ENCODE results near the gene RNF114.

Gene RNF114

GRCh38 chr20:49901588-49901987 lies 34.6 kb upstream of the RNF114 start:
- TF ChIP-seq FOXP2 (optimal IDR thresholded peaks at IDR 0.05; ENCODE audit: borderline replicate concordance, extremely low read depth, extremely low read length, insufficient read depth) (no peak), POLR2AphosphoS5 (IDR thresholded peaks at IDR 0.05; ENCODE audit: low read depth, low read length) (no peak), REST (IDR thresholded peaks at IDR 0.05; ENCODE audit: insufficient read depth in 1 of 2, low read depth in 2 of 2, low read length in 2 of 2) (no peak), TAF1 (IDR thresholded peaks at IDR 0.05; ENCODE audit: borderline replicate concordance, insufficient read depth, low read length) (no peak), SIN3A (IDR thresholded peaks at IDR 0.05; ENCODE audit: borderline replicate concordance, insufficient read depth, low read length) (no peak)

DNA sequence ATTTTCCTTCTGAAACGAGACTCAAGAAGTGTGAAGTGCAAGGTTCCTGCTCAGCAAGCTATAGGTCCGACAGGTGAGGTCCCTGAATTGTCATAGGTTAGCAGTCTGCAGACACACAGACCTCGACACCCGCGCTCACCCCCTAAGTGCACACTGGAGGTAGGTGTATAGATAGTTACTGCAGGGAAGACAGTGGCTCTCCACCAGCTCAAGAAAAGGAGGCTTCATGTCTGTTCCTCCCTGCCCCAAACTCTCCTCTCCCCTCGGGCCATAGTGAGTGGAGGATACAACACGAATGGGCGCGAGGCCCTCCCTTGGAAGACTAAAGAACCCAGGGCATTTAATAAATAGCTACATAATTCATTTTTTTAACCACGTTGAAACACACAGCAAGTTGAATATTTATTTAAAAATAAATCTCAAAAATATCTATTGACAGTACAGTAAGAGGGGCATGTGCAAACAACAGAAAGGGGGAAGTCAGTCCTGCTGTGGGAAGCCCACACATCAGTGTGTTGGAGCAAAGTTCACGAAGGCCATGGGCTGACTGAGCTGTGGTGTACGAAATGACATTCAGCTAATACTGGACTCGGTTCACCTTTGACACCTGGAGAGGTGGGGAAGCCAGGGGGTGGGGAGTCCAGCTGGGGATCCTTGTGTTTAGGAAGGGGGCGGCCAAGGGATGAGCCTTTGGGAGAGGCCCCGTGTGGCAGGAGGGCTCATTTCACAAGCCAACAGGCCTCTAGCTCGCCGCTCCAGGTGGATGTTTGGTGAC lies 31.6 kb upstream of the RNF114 start:
- no peak for TF ChIP-seq TAF1 (IDR thresholded peaks at IDR 0.05; ENCODE audit: borderline replicate concordance, insufficient read depth, low read length)
- TF ChIP-seq FOXP2 (optimal IDR thresholded peaks at IDR 0.05; ENCODE audit: borderline replicate concordance, extremely low read depth, extremely low read length, insufficient read depth) = no peak
- TF ChIP-seq REST (IDR thresholded peaks at IDR 0.05; ENCODE audit: insufficient read depth in 1 of 2, low read depth in 2 of 2, low read length in 2 of 2) = no peak
- no peak for TF ChIP-seq SIN3A (IDR thresholded peaks at IDR 0.05; ENCODE audit: borderline replicate concordance, insufficient read depth, low read length)
- no peak for TF ChIP-seq POLR2AphosphoS5 (IDR thresholded peaks at IDR 0.05; ENCODE audit: low read depth, low read length)

DNA sequence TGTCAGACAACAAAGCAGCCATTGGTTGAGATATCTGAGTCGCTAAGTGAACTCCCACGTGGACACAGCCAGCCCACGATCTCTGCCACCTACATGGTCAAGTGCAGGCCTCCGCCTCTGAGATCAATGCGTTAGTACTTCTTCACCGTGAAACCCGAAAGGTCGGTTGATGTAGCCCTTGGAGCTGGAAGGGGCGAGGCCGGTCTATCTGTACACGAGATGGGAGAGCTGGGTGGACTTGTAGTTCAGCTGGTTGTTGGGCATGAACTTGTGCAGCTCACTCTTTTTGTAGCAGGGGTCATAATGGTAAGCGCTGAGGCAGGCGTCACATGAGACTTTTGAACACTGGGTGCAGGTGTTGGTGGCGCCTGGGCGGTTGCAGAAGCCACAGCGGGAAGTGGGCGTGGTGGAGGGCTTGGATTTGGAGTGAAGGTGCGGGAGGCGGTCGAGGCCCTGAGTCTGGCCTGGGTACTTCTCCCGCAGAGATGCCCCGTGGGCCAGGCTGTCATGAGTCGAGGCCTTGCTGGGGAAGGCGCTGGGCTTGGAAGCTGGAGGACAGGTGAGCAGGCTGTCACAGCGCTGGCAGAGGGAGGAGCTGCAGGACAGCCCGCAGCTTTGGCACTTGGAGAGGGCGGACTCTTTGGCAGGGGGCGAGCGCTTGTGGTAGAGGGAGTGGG lies 30.6 kb upstream of the RNF114 start:
- TF ChIP-seq SIN3A (IDR thresholded peaks at IDR 0.05; ENCODE audit: borderline replicate concordance, insufficient read depth, low read length) = no peak
- TF ChIP-seq POLR2AphosphoS5 (IDR thresholded peaks at IDR 0.05; ENCODE audit: low read depth, low read length) = no peak
- no peak for TF ChIP-seq TAF1 (IDR thresholded peaks at IDR 0.05; ENCODE audit: borderline replicate concordance, insufficient read depth, low read length)
- no peak for TF ChIP-seq FOXP2 (optimal IDR thresholded peaks at IDR 0.05; ENCODE audit: borderline replicate concordance, extremely low read depth, extremely low read length, insufficient read depth)
- no peak for TF ChIP-seq REST (IDR thresholded peaks at IDR 0.05; ENCODE audit: insufficient read depth in 1 of 2, low read depth in 2 of 2, low read length in 2 of 2)

DNA sequence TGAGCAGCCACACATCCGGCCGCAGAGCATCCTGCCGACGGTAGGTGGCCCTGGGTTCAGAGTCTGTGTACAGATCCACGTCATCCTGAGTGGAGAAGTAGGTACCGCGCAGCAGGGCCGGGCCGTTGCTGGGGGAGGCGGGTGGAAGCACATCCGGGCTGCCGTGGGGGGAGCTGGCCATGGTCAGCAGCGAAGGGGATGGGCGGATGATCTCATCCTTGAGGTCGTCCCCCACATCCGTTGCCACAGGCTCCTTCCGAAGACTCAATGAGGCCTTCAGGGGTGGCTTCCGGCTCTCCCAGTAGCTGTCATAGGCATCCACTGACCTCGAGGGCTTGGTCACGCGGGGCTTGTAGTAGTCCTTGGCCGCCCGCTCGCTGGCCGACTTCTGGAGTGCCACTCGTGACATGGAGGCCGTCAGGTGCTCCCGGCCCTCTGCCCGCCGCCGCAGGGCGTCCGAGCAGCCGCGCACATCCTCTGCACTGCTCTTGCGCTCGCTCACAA lies 30.0 kb upstream of the RNF114 start:
- no peak for TF ChIP-seq TAF1 (IDR thresholded peaks at IDR 0.05; ENCODE audit: borderline replicate concordance, insufficient read depth, low read length)
- TF ChIP-seq FOXP2 (optimal IDR thresholded peaks at IDR 0.05; ENCODE audit: borderline replicate concordance, extremely low read depth, extremely low read length, insufficient read depth) = peak; percentile 99
- TF ChIP-seq REST (IDR thresholded peaks at IDR 0.05; ENCODE audit: insufficient read depth in 1 of 2, low read depth in 2 of 2, low read length in 2 of 2) = peak in 1 of 2 experiments; percentile 52; a peak in 1 of 4 replicates
